Upper lobe of left lung (tissue), 6 donors: ENCODE results near the gene GABRG3. TPM values are rescaled to one million over a fixed set of nuclear protein-coding genes. Genes with fewer than 3 reads are reported as not detected.

Experiments
- ATAC-seq, 2 donors: fragments of 200-7000 bp; cut with Tn5 transposase; one replicate each; pipeline ENCODE4 v1.9.1; 2022; ENCODE audit warnings: mild to moderate bottlenecking in 2 of 2, moderate library complexity in 2 of 2; ENCODE audit not compliant: low FRiP score in 2 of 2
- DNase-seq, 2 donors: peaks; one replicate each; pipeline ENCODE4 v3.0.0-alpha.2; 2019 to 2020
- H3K27ac ChIP-seq, 4 donors: fragments of 200-600 bp; sonication (generic); one replicate each; pipeline ENCODE4 v1.5.1; 2016 to 2019
- H3K27me3 ChIP-seq, 4 donors: fragments of 200-600 bp; sonication (generic); one replicate each; pipeline ENCODE4 v1.5.1; 2017 to 2019
- H3K36me3 ChIP-seq, 4 donors: fragments of 200-600 bp; sonication (generic); one replicate each; pipeline ENCODE4 v1.5.1; 2016 to 2019
- H3K4me1 ChIP-seq, 4 donors: fragments of 200-600 bp; sonication (generic); one replicate each; pipeline ENCODE4 v1.5.1; 2018 to 2019
- H3K4me3 ChIP-seq, 4 donors: fragments of 200-600 bp; sonication (generic); one replicate each; pipeline ENCODE4 v1.5.1; 2017 to 2019; ENCODE audit warnings: mild to moderate bottlenecking in 2 of 4, moderate library complexity in 1 of 4
- H3K9me3 ChIP-seq, 4 donors: fragments of 200-600 bp; sonication (generic); one replicate each; pipeline ENCODE4 v1.5.1; 2018 to 2019
- EP300 ChIP-seq, 4 donors: sonication (generic); formaldehyde crosslinking; IDR thresholded peaks; one replicate each; pipeline ENCODE4 v1.5.1; 2017; ENCODE audit warnings: antibody characterized with exemption in 4 of 4, control low read depth in 2 of 4
- POLR2A ChIP-seq, 4 donors: fragments of 450-650 bp; IDR thresholded peaks; one replicate each; pipeline ENCODE4 v1.5.1; 2016 to 2017; ENCODE audit warnings: antibody characterized with exemption in 4 of 4, mild to moderate bottlenecking in 2 of 4
- POLR2AphosphoS5 ChIP-seq, 2 donors: sonication (generic); formaldehyde crosslinking; IDR thresholded peaks; one replicate each; pipeline ENCODE4 v1.5.1; 2017; ENCODE audit warnings: antibody characterized with exemption in 2 of 2
- WGBS, 2 donors: methylation state at CpG; one replicate each; pipeline ENCODE4 v1.1.5; 2017 to 2018; 5-methylcytosine and 5-hydroxymethylcytosine counted together
- total RNA-seq, 6 donors: library from RNA; depleted of rRNA in 4 of 6; stranded (reverse); fragments of >200 nt in 4 of 6; gene quantifications; one replicate each; pipeline versions ENCODE4 v1.1.0 to v1.2.1, GENCODE V29; 2016 to 2021
- TF ChIP-seq, protein P1 (sequence below), 6 experiments: fragments of 450-650 bp in 4 of 6; fragments of 200-600 bp in 2 of 6; sonication (generic) in 2 of 6; IDR thresholded peaks; one replicate each; pipeline ENCODE4 v1.5.1; 2016 to 2019; ENCODE audit warnings: antibody characterized with exemption in 6 of 6
- donor health status: DM: no; HTN: no; CAD: no; lungs with moderate emphysema.
- donor health status: DM: no; HTN: yes; CAD: no; lungs with severe emphysema.

GABRG3 gene
- total RNA-seq, 6 donors from 2014 or later, result not detected

GRCh38 chr15:27499191-27499590, 528.2 kb downstream of the GABRG3 start:
- ATAC-seq, result no peak
- Histone ChIP-seq H3K27me3 (no peaks in the 10 kb centered on the region), H3K36me3 (no peaks in the 10 kb centered on the region), H3K4me3 (no peak overlapping the region), H3K27ac (no peak overlapping the region), H3K9me3 (no peaks in the 10 kb centered on the region), H3K4me1 (no peaks in the 10 kb centered on the region)
- WGBS, 2 donors, result 58 to 63% methylated on average over 4 of the region's 4 CpGs
- no peak for DNase-seq
- TF ChIP-seq POLR2A (IDR thresholded peaks at IDR 0.05) (no peak), EP300 (IDR thresholded peaks at IDR 0.05) (no peak), POLR2AphosphoS5 (IDR thresholded peaks at IDR 0.05) (no peak)
- TF ChIP-seq, protein P1, sequence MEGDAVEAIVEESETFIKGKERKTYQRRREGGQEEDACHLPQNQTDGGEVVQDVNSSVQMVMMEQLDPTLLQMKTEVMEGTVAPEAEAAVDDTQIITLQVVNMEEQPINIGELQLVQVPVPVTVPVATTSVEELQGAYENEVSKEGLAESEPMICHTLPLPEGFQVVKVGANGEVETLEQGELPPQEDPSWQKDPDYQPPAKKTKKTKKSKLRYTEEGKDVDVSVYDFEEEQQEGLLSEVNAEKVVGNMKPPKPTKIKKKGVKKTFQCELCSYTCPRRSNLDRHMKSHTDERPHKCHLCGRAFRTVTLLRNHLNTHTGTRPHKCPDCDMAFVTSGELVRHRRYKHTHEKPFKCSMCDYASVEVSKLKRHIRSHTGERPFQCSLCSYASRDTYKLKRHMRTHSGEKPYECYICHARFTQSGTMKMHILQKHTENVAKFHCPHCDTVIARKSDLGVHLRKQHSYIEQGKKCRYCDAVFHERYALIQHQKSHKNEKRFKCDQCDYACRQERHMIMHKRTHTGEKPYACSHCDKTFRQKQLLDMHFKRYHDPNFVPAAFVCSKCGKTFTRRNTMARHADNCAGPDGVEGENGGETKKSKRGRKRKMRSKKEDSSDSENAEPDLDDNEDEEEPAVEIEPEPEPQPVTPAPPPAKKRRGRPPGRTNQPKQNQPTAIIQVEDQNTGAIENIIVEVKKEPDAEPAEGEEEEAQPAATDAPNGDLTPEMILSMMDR (IDR thresholded peaks at IDR 0.05), result no peak

- Histone ChIP-seq H3K9me3 (no peaks in the 10 kb centered on the region), H3K4me3 (no peak overlapping the region), H3K4me1 (no peaks in the 10 kb centered on the region), H3K27me3 (no peaks in the 10 kb centered on the region), H3K27ac (no peak overlapping the region), H3K36me3 (no peaks in the 10 kb centered on the region)
- TF ChIP-seq EP300 (IDR thresholded peaks at IDR 0.05) (no peak), POLR2A (IDR thresholded peaks at IDR 0.05) (no peak), POLR2AphosphoS5 (IDR thresholded peaks at IDR 0.05) (no peak)
- TF ChIP-seq, protein P1 (IDR thresholded peaks at IDR 0.05), result no peak
- no peak for ATAC-seq
- WGBS, 2 donors, result 65 to 74% methylated on average over 4 to 6 of the region's 6 CpGs
- DNase-seq, result no peak
These were observed 528.7 kb downstream of the GABRG3 start for GRCh38 chr15:27499719-27500118.

DNA sequence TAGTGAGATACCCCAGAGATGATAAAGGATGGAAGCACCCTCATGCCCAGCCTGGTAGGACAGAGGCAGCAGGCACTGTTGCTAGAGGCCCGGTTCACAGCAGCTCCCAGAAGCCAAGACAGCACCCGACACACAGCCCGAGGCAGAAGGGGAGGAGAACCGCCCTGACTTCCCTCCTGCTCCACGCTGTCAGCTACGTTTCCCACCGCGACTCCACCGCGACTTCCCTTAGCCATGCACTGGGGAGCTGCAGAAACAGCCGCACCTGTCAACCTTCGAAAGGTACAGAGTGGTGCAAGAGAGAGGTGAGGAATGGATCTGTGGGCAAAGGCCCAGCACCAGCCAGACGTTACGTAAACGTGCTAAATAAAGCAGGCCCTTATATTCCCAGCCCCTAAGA, 529.2 kb downstream of the GABRG3 start:
- H3K9me3 ChIP-seq, result no peaks in the 10 kb centered on the region
- no peaks in the 10 kb centered on the region for H3K36me3 ChIP-seq
- H3K27me3 ChIP-seq, result no peaks in the 10 kb centered on the region
- peak in 1 of 2 donors; percentile 13 for DNase-seq
- TF ChIP-seq POLR2A (IDR thresholded peaks at IDR 0.05), result no peak
- TF ChIP-seq EP300 (IDR thresholded peaks at IDR 0.05), result no peak
- TF ChIP-seq POLR2AphosphoS5 (IDR thresholded peaks at IDR 0.05), result no peak
- TF ChIP-seq, protein P1 (IDR thresholded peaks at IDR 0.05), result no peak
- H3K4me1 ChIP-seq, result no peaks in the 10 kb centered on the region
- no peak overlapping the region for H3K27ac ChIP-seq
- no peak for ATAC-seq
- no peak overlapping the region for H3K4me3 ChIP-seq
- WGBS, 2 donors, result 84 to 91% methylated on average over 8 to 15 of the region's 15 CpGs

DNA sequence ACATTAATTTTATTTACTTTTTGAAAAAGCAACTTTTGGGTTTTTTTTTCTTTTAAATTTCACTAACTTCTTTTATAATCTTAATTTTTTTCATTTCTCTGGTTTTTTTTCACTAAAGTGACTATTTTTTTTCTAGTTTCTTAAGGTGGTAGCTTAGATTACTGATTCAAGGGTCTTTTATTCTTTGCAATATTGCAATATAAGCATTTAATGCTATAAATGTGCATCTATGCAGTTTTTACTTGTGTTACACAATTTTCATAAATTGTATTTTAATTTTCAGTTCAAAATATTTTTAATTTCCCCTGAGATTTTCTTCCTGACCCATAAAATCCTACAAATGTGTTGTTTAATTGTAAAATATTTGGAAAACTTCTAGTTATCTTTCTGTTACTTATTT, 535.8 kb downstream of the GABRG3 start:
- no peak for DNase-seq
- no peak for ATAC-seq
- Histone ChIP-seq H3K36me3 (no peaks in the 10 kb centered on the region), H3K4me3 (no peak overlapping the region), H3K27ac (no peak overlapping the region), H3K4me1 (no peaks in the 10 kb centered on the region), H3K9me3 (peaks cover 0 to 12% (median 2%) of the 10 kb centered on the region in 4 donors), H3K27me3 (no peaks in the 10 kb centered on the region)
- TF ChIP-seq POLR2AphosphoS5 (IDR thresholded peaks at IDR 0.05), result no peak
- TF ChIP-seq, protein P1 (IDR thresholded peaks at IDR 0.05), result no peak
- TF ChIP-seq POLR2A (IDR thresholded peaks at IDR 0.05), result no peak
- no peak for TF ChIP-seq EP300 (IDR thresholded peaks at IDR 0.05)

GRCh38 chr15:27509014-27509413, 538.0 kb downstream of the GABRG3 start:
- no peaks in the 10 kb centered on the region for H3K4me1 ChIP-seq
- DNase-seq (no peak), ATAC-seq (no peak)
- no peak overlapping the region for H3K27ac ChIP-seq
- no peaks in the 10 kb centered on the region for H3K27me3 ChIP-seq
- no peak for TF ChIP-seq EP300 (IDR thresholded peaks at IDR 0.05)
- TF ChIP-seq POLR2A (IDR thresholded peaks at IDR 0.05), result no peak
- TF ChIP-seq, protein P1 (IDR thresholded peaks at IDR 0.05), result no peak
- no peak for TF ChIP-seq POLR2AphosphoS5 (IDR thresholded peaks at IDR 0.05)
- no peak overlapping the region for H3K4me3 ChIP-seq
- H3K36me3 ChIP-seq, result no peaks in the 10 kb centered on the region
- H3K9me3 ChIP-seq, result peaks cover 0 to 12% (median 2%) of the 10 kb centered on the region in 4 donors
- WGBS, 2 donors, result 94 to 100% methylated on average over 1 of the region's 1 CpG
